Parathyroid adenoma (tissue), 2 donors: Measurements from ENCODE around the gene CCDC178.

Experiments
- H2AFZ ChIP-seq: fragments of 300-600 bp; sonication (generic); one replicate; pipeline ENCODE4 v1.7.0; 2017; ENCODE audit warnings: antibody characterized with exemption, mild to moderate bottlenecking
- H3K27ac ChIP-seq: fragments of 300-600 bp; sonication (generic); one replicate; pipeline ENCODE4 v1.7.0; 2017
- H3K27me3 ChIP-seq: fragments of 300-600 bp; sonication (generic); one replicate; pipeline ENCODE4 v1.7.0; 2017; ENCODE audit warnings: low read length; ENCODE audit not compliant: control insufficient read depth, insufficient read depth
- H3K36me3 ChIP-seq: fragments of 300-600 bp; sonication (generic); one replicate; pipeline ENCODE4 v1.7.0; 2017; ENCODE audit warnings: low read length; ENCODE audit not compliant: control insufficient read depth, insufficient read depth
- H3K4me1 ChIP-seq: fragments of 300-600 bp; sonication (generic); one replicate; pipeline ENCODE4 v1.7.0; 2017; ENCODE audit warnings: control low read depth
- H3K4me2 ChIP-seq: fragments of 300-600 bp; sonication (generic); one replicate; pipeline ENCODE4 v1.7.0; 2017; ENCODE audit warnings: low read length
- H3K4me3 ChIP-seq: fragments of 300-600 bp; sonication (generic); one replicate; pipeline ENCODE4 v1.7.0; 2017; ENCODE audit warnings: low read depth, low read length
- H3K79me2 ChIP-seq: fragments of 300-600 bp; sonication (generic); one replicate; pipeline ENCODE4 v1.7.0; 2017; ENCODE audit warnings: control low read depth
- H3K9ac ChIP-seq: fragments of 300-600 bp; sonication (generic); one replicate; pipeline ENCODE4 v1.7.0; 2017; ENCODE audit warnings: mild to moderate bottlenecking
- H3K9me3 ChIP-seq: fragments of 300-600 bp; sonication (generic); one replicate; pipeline ENCODE4 v1.7.0; 2017; ENCODE audit warnings: low read length; ENCODE audit not compliant: control insufficient read depth
- TF ChIP-seq, protein P1 (sequence below): fragments of 300-600 bp; sonication (generic); IDR thresholded peaks from one replicate; pipeline ENCODE4 v1.7.0; 2017; ENCODE audit warnings: antibody characterized with exemption, mild to moderate bottlenecking
- donor health status: primary hyperparathyroidism.

CCDC178 gene

DNA sequence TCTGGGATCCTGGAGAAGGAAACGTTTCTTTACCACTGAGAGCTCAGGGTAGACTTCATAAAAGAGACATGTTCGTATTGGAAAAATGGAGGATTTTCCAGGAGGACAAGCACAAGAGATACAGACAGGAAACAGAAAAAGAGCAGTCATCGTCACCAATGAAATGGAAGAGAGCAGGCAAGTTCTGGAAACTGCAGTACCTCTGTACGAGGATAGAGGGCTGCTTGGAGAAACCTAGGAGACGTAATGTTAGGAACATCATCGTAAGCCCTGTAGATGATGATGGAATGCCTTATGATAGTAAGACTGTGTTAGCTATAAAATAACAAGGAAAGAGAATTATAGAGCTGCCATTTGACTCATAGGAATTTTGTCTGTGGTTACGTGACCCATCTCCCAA, 546.6 kb downstream of the CCDC178 start:
- H3K27ac ChIP-seq = no peak overlapping the region
- no peak overlapping the region for H3K4me2 ChIP-seq
- H3K36me3 ChIP-seq = no peaks in the 10 kb centered on the region

DNA sequence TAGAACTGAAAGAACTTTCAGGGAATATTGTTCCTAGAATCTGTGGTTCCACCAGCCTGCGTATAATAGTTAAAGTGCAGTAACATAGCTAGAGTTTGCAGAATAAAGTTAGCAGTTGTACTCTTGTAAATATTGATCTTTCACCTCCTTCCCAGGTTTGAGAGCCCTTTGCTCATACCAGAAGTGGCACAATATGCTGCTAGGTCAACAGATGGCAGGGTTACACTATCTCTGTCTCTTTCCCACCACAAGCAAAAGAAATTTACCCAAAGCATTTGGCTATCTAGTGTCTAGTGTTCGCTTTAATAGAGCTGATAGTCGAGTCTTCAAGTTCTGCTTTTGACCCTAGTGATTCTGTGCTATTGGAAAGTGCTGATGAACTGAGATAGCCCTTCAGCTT, 548.7 kb downstream of the CCDC178 start:
- H2AFZ ChIP-seq = no peak overlapping the region
- TF ChIP-seq, protein P1, sequence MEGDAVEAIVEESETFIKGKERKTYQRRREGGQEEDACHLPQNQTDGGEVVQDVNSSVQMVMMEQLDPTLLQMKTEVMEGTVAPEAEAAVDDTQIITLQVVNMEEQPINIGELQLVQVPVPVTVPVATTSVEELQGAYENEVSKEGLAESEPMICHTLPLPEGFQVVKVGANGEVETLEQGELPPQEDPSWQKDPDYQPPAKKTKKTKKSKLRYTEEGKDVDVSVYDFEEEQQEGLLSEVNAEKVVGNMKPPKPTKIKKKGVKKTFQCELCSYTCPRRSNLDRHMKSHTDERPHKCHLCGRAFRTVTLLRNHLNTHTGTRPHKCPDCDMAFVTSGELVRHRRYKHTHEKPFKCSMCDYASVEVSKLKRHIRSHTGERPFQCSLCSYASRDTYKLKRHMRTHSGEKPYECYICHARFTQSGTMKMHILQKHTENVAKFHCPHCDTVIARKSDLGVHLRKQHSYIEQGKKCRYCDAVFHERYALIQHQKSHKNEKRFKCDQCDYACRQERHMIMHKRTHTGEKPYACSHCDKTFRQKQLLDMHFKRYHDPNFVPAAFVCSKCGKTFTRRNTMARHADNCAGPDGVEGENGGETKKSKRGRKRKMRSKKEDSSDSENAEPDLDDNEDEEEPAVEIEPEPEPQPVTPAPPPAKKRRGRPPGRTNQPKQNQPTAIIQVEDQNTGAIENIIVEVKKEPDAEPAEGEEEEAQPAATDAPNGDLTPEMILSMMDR = no peak

More for the DNA sequence above, 546.6 kb downstream of the CCDC178 start:
- H3K79me2 ChIP-seq = no peaks in the 10 kb centered on the region
- H3K27me3 ChIP-seq = no peaks in the 10 kb centered on the region
- no peak overlapping the region for H2AFZ ChIP-seq
- no peak overlapping the region for H3K4me3 ChIP-seq
- TF ChIP-seq, protein P1 = no peak
- H3K9ac ChIP-seq = no peak overlapping the region
- H3K4me1 ChIP-seq = no peaks in the 10 kb centered on the region
- no peaks in the 10 kb centered on the region for H3K9me3 ChIP-seq

DNA sequence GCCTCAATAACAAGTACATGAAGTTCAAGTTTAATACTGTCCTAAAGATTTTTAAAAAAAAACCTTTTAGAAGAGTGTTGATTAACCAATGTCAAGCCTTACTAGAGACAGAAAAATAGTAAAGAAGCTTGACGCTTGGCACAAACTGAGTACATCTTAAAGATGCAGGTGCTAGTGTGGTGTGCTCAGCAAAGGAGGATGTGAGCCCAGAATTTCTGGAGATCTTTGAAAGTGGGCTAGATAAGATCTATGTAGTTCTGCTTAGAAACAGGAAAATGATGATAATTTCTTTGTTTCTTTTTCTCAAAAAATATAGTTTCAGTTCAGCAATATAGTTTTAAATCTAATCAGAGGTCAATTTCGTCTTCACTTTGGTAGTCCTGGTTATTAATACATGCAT, 549.4 kb downstream of the CCDC178 start:
- H3K4me2 ChIP-seq = no peak overlapping the region
- no peaks in the 10 kb centered on the region for H3K27me3 ChIP-seq
- no peaks in the 10 kb centered on the region for H3K9me3 ChIP-seq
- no peaks in the 10 kb centered on the region for H3K79me2 ChIP-seq
- H3K27ac ChIP-seq = no peak overlapping the region
- no peaks in the 10 kb centered on the region for H3K36me3 ChIP-seq
- H3K9ac ChIP-seq = no peak overlapping the region
- TF ChIP-seq, protein P1 = no peak
- no peaks in the 10 kb centered on the region for H3K4me1 ChIP-seq
- H2AFZ ChIP-seq = no peak overlapping the region
- H3K4me3 ChIP-seq = no peak overlapping the region

More for the DNA sequence above, 548.7 kb downstream of the CCDC178 start:
- H3K4me1 ChIP-seq = no peaks in the 10 kb centered on the region
- no peak overlapping the region for H3K27ac ChIP-seq
- H3K9me3 ChIP-seq = no peaks in the 10 kb centered on the region
- H3K4me3 ChIP-seq = no peak overlapping the region
- H3K79me2 ChIP-seq = no peaks in the 10 kb centered on the region
- no peak overlapping the region for H3K4me2 ChIP-seq
- H3K9ac ChIP-seq = no peak overlapping the region
- no peaks in the 10 kb centered on the region for H3K36me3 ChIP-seq
- no peaks in the 10 kb centered on the region for H3K27me3 ChIP-seq

DNA sequence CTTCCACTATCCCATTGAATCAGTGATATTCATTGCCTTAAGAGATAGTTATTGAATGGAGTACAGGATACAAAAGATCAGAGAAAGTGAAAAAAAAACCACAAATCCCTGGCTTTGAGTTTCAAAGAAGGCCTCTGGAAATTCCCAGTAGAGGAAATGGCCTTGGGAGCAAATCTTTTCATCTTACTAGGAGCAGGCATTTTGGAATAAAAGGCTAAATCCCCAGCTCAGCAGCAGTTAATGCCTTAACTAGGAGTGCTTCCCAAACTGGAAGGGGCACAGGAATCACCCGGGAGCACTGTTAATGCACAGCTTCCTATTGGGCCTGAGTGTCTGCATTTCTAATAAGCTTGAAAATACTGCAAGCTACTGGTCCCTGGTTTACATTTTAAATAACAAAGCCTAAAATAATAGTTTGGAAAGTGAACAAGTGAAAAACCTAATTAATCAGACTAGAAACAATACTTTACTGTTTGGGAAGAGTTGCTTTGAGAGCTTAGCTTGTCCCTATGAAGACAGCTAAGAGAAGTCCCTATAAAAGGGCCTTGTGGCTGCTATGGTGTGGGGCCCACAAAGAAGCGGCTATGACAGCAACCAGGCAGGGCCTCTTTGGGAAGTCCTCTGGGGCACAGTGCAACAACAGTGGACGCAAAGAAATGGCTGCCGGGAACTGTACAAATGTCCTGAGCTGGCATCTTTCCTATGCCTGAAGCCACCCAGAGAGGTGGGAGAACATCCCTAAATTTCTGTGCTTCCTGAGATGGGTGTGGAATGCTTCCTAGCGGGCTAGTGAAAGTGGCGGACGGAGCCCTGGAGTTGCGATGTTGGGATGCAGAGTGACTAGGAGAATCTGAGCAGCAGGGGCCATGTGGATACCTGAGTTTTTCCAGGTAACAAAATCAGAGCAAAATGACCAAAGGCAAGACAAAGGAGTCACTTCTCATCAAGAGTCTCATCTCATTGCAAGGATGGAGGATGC, 550.6 kb downstream of the CCDC178 start:
- Histone ChIP-seq H3K27ac (no peak overlapping the region), H3K79me2 (no peaks in the 10 kb centered on the region), H2AFZ (no peak overlapping the region), H3K9me3 (no peaks in the 10 kb centered on the region), H3K27me3 (no peaks in the 10 kb centered on the region), H3K4me1 (no peaks in the 10 kb centered on the region), H3K4me3 (no peak overlapping the region), H3K4me2 (no peak overlapping the region), H3K36me3 (no peaks in the 10 kb centered on the region), H3K9ac (no peak overlapping the region)
- TF ChIP-seq, protein P1 = no peak
